Smooth muscle cell (in vitro differentiated cells): ENCODE results near the gene MIOX. TPM values are rescaled to one million over a fixed set of nuclear protein-coding genes. Genes with fewer than 3 reads are reported as not detected.

Source experiments
- DNase-seq: peaks from one replicate; lab custom pipeline; 2025; ENCODE audit not compliant: unreplicated experiment; lab: John Stamatoyannopoulos, UW
- H2AFZ ChIP-seq: fragments of 200-600 bp; sonication (generic); 2 replicates; pipeline ENCODE4 v1.6.0; 2016; ENCODE audit warnings: antibody characterized with exemption, low read depth, mild to moderate bottlenecking
- H3F3A ChIP-seq: fragments of 200-600 bp; sonication (generic); 2 replicates; pipeline ENCODE4 v1.6.0; 2017; ENCODE audit warnings: antibody characterized with exemption, low read depth
- H3K27ac ChIP-seq: fragments of 200-600 bp; sonication (generic); 2 replicates; pipeline ENCODE4 v1.5.1; 2016; ENCODE audit warnings: low read depth, mild to moderate bottlenecking
- H3K27me3 ChIP-seq: fragments of 200-600 bp; sonication (generic); 2 replicates; pipeline ENCODE4 v1.6.1; 2016; ENCODE audit warnings: low read depth, mild to moderate bottlenecking
- H3K36me3 ChIP-seq: fragments of 200-600 bp; sonication (generic); 2 replicates; pipeline ENCODE4 v1.5.1; 2016; ENCODE audit warnings: low read depth
- H3K4me1 ChIP-seq: fragments of 200-600 bp; sonication (generic); 2 replicates; pipeline ENCODE4 v1.5.1; 2016; ENCODE audit warnings: low read depth
- H3K4me2 ChIP-seq: fragments of 200-600 bp; sonication (generic); 2 replicates; pipeline ENCODE4 v1.6.0; 2016; ENCODE audit warnings: mild to moderate bottlenecking
- H3K4me3 ChIP-seq: fragments of 200-600 bp; sonication (generic); 2 replicates; pipeline ENCODE4 v1.5.1; 2016; ENCODE audit warnings: mild to moderate bottlenecking
- H3K79me2 ChIP-seq: fragments of 200-600 bp; sonication (generic); 2 replicates; pipeline ENCODE4 v1.6.0; 2016; ENCODE audit warnings: low read depth, mild to moderate bottlenecking
- H3K9ac ChIP-seq: fragments of 200-600 bp; sonication (generic); 2 replicates; pipeline ENCODE4 v1.6.0; 2016; ENCODE audit warnings: low read depth
- H3K9me3 ChIP-seq: fragments of 200-600 bp; sonication (generic); replicated peaks from 2 replicates; pipeline ENCODE4 v1.5.1; 2016; ENCODE audit warnings: low read depth
- H4K20me1 ChIP-seq: fragments of 200-600 bp; sonication (generic); 2 replicates; pipeline ENCODE4 v1.6.0; 2016; ENCODE audit warnings: low read depth
- WGBS: methylation state at CpG from one replicate; pipeline ENCODE4 v1.1.7; 2016; ENCODE audit warnings: low lambda C conversion rate; 5-methylcytosine and 5-hydroxymethylcytosine counted together
- polyA plus RNA-seq: library from polyadenylated mRNA; unstranded; fragments of >200 nt; fragmentation: Nextera tagmentation; extraction: Ambion mirVana; gene quantifications from 2 replicates; pipeline ENCODE4 v1.2.1, GENCODE V29; 2016
- total RNA-seq: library from RNA; depleted of rRNA; stranded (reverse); fragments of >200 nt; gene quantifications from 2 replicates; pipeline ENCODE4 v1.2.3, GENCODE V29; 2014
- TF ChIP-seq, protein P1 (sequence below): fragments of 200-600 bp; sonication (generic); IDR thresholded peaks from 2 replicates; pipeline ENCODE4 v1.5.1; 2017; ENCODE audit warnings: borderline replicate concordance, mild to moderate bottlenecking, antibody characterized with exemption; ENCODE audit not compliant: insufficient read depth, poor library complexity, severe bottlenecking

MIOX gene
- 2.1 TPM in 1 of 2 replicates, not detected in the other for total RNA-seq
- polyA plus RNA-seq: 0.49 and 0.54 TPM in 2 replicates

DNA sequence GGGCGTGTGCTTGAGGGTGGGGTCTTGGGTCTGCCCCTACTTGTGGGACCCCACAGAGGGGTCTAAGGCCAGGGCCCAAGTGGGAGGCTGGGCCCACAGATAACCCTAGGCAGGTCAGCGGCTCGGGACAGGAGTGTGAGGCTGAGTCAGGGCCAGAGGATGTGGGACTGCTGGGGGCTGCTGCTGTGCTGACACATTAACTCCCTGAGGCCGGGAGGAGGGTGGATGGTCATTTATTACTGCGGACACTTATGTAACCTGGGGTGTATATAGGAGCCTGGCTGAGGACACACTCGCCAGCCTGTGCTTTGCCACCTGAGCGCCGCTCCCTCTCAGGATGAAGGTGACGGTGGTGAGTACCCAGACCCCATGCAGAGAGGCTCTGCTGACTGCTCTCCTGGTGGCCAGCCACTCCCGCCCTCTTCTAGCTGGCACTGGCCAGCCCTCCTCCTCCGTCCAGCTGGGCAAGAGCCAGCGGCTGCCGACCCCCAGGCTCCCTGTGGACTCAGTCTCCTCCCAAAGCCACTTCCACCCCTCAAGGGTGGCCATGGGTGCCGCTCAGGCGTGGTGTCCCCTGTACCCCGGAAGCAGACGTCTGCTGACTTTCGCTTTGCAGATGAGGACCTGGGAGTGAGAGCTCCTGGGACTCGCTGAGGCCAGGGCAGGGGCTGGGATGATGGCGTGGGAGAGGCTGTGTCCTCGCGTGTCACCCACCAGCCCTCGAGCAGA lies at the start of gene MIOX:
TSS of gene MIOX (plus strand) at position 299 of the 729 bp plus-strand sequence. CDS start at position 338, 39 bp downstream.
- Histone ChIP-seq H3K27me3 (no peaks in the 10 kb centered on the region), H3K9me3 (no peaks in the 10 kb centered on the region), H3K4me3 (no peak within 1 kb of the TSS), H3K36me3 (no peaks in the 10 kb centered on the region), H3K79me2 (peaks cover 4% of the 10 kb centered on the region), H4K20me1 (no peaks in the 10 kb centered on the region), H3K4me2 (no peak within 1 kb of the TSS), H3K4me1 (peaks cover 3% of the 10 kb centered on the region), H3F3A (peaks cover 5% of the 10 kb centered on the region), H2AFZ (no peak within 1 kb of the TSS), H3K9ac (no peak within 1 kb of the TSS), H3K27ac (no peak within 1 kb of the TSS)
- no peak for DNase-seq
- TF ChIP-seq, protein P1, sequence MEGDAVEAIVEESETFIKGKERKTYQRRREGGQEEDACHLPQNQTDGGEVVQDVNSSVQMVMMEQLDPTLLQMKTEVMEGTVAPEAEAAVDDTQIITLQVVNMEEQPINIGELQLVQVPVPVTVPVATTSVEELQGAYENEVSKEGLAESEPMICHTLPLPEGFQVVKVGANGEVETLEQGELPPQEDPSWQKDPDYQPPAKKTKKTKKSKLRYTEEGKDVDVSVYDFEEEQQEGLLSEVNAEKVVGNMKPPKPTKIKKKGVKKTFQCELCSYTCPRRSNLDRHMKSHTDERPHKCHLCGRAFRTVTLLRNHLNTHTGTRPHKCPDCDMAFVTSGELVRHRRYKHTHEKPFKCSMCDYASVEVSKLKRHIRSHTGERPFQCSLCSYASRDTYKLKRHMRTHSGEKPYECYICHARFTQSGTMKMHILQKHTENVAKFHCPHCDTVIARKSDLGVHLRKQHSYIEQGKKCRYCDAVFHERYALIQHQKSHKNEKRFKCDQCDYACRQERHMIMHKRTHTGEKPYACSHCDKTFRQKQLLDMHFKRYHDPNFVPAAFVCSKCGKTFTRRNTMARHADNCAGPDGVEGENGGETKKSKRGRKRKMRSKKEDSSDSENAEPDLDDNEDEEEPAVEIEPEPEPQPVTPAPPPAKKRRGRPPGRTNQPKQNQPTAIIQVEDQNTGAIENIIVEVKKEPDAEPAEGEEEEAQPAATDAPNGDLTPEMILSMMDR: no peak
- 78% methylated on average over 23 of the region's 23 CpGs for WGBS

DNA sequence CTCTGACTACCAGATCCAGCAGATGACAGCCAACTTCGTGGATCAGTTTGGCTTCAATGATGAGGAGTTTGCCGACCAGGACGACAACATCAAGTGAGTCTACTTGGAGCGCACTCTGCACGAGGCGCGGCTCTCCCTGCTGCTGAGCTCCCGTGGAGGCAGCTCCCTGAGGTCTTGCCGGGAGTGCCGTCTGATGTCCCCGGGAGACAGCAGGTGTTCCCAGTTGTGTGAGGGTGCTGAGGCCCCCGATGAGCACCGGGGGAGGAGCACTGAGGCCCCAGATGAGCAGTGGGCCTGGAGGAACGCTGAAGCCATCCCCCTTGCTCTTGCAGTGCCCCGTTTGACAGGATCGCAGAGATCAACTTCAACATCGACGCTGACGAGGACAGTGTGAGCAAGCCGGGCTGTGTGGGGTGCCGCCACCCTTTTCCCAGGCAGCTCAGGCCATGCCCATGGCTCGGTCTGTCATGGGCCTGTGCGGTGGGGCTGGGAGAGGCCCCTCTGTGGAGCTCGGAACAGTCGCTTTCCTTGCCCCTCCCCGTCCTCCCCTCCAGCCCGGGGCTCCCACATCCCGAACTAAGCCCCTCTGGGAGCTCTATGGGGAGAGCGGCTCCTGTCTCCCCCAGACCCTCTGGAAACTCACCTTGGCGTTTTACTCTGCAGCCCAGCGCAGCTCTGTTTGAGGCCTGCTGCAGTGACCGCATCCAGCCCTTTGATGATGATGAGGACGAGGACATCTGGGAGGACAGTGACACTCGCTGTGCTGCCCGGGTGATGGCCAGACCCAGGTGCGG lies 49.0 kb upstream of the MIOX start:
- no peaks in the 10 kb centered on the region for H3K36me3 ChIP-seq
- no peak for DNase-seq

DNA sequence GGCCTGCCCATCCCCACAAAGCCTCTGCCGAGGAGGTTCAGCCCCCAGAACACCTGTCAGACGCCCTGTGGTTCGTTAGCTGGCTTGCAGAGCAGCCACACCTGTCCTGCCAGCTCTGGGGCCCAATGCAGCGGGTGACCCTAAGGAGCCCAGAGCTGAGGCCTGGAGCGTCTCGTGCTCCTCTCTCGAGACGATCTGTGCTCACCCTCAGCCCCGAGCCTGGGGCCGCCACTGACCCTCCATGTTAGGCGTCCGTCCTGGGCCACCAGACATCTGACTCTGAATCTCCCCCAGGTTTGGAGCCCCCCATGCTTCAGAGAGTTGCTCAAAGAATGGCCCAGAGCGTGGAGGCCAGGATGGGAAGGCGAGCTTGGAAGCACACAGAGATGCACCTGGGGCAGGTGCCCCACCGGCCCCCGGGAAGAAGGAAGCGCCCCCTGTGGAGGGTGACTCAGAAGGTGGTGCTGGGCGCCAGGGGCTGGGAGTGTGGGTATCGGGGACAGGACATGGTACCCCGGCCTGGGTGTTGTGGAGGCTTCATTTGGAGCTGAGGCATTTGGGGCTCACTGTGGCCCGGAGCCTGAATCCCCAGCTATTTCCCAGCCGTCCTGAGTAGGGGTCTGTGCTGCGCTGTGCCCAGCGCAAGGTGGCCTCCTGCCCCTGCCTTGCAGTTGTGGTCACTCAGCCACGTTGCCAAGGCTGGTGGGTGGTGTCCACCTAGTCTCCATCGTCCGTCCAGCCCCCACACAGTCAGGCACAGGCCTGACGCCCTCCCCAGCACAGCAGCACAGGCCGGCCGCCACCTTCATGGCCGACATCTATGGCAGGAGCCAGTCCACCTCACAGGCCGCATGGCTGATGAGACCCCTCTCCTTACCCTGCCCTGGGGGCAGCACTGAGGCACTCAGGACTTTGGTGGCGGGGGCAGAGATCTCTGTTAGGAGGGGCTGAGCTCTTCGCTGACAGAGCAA lies 48.1 kb upstream of the MIOX start:
- Histone ChIP-seq H3K9ac (no peak overlapping the region), H3K4me2 (no peak overlapping the region), H2AFZ (no peak overlapping the region), H4K20me1 (peaks cover 4% of the 10 kb centered on the region), H3F3A (no peaks in the 10 kb centered on the region), H3K27ac (no peak overlapping the region), H3K79me2 (no peaks in the 10 kb centered on the region), H3K4me1 (no peaks in the 10 kb centered on the region), H3K27me3 (no peaks in the 10 kb centered on the region), H3K4me3 (no peak overlapping the region), H3K36me3 (no peaks in the 10 kb centered on the region), H3K9me3 (no peaks in the 10 kb centered on the region)
- TF ChIP-seq, protein P1: no peak
- 96% methylated on average over 34 of the region's 34 CpGs for WGBS
- no peak for DNase-seq

More for the DNA sequence above, 49.0 kb upstream of the MIOX start:
- Histone ChIP-seq H3K27ac (no peak overlapping the region), H3K4me2 (no peak overlapping the region), H4K20me1 (no peaks in the 10 kb centered on the region), H3K4me3 (no peak overlapping the region), H3K27me3 (no peaks in the 10 kb centered on the region), H3K4me1 (no peaks in the 10 kb centered on the region), H2AFZ (no peak overlapping the region), H3K79me2 (no peaks in the 10 kb centered on the region), H3K9me3 (no peaks in the 10 kb centered on the region), H3K9ac (no peak overlapping the region), H3F3A (no peaks in the 10 kb centered on the region)
- 93% methylated on average over 35 of the region's 36 CpGs for WGBS
- TF ChIP-seq, protein P1: no peak
